BJ (cell line): Measurements from ENCODE around the gene CDKN2B-AS1. TPM values are rescaled to one million over a fixed set of nuclear protein-coding genes. Genes with fewer than 3 reads are reported as not detected.

Source experiments
- CTCF ChIA-PET: fragments of 350-600 bp; formaldehyde crosslinking; extraction: SDS; loops from one replicate; lab custom pipeline; 2021; ENCODE audit warnings: antibody characterized with exemption, inconsistent platforms; lab: Yijun Ruan, JAX
- POLR2A ChIA-PET: fragments of 300-600 bp; sonication (Branson Sonifier 250); formaldehyde crosslinking; extraction: SDS; loops from one replicate; lab custom pipeline; 2021; ENCODE audit warnings: antibody characterized with exemption; lab: Charles Lee
- DNase-seq: peaks from one replicate; pipeline ENCODE4 v3.0.0-alpha.2; 2011; ENCODE audit warnings: low read depth
- H3K27me3 ChIP-seq: 2 replicates; pipeline ENCODE4 v1.6.0; 2011; ENCODE audit warnings: low read length; ENCODE audit not compliant: control insufficient read depth, insufficient read depth
- H3K36me3 ChIP-seq: 2 replicates; pipeline ENCODE4 v1.5.1; 2011; ENCODE audit warnings: low read length; ENCODE audit not compliant: control insufficient read depth, insufficient read depth
- H3K4me3 ChIP-seq: 2 replicates; pipeline ENCODE4 v1.5.1; 2011; ENCODE audit warnings: low read depth, mild to moderate bottlenecking, control low read depth, low read length
- polyA plus RNA-seq: library from polyadenylated mRNA; depleted of rRNA; stranded (reverse); fragments of >200 nt; gene quantifications from 2 replicates; pipeline ENCODE4 v1.2.3, GENCODE V29; 2011
- TF ChIP-seq, protein P1 (sequence below): IDR thresholded peaks from 2 replicates; pipeline ENCODE4 v1.5.1; 2011; ENCODE audit warnings: low read depth, mild to moderate bottlenecking, control low read depth, inconsistent platforms, low read length, moderate library complexity; ENCODE audit not compliant: insufficient read depth

Gene CDKN2B-AS1
- polyA plus RNA-seq, 1 experiment = 0.59 TPM

DNA sequence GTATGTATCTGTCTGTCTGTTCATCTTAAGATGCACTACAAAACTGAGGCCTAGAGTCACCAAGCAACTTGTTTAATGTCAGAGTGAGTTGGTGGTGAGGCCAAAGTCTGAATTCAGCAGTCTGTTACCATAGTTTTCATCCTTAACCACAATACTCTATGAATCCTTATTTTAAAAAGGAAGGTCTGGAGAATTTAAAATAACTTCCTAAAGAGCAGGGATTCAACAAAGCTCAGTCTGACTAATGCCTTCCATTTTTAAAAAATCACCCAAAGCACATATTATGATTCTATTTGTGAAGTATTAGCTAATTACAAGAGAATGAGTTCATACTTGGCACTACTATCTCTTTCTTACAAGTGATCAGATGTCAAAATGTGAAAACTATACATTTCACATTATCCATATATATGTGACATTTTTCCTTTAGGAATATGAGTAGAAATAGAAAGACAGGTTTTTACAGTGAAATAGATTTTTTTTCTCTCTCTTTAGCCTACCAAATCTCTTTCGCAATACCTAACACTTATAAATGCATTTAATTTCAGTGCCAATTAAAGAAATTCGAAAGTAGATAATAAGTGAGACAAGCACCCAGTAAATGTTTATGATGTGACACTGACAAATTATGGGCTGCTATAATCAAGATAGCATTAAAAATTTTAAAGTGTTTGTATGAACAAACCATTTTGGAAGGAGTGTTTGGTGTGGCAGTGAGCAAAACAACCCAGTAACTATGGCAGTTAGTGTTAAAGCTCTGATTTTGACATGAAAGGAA is 116.8 kb downstream of the CDKN2B-AS1 start:
- no peaks in the 10 kb centered on the region for H3K36me3 ChIP-seq
- H3K4me3 ChIP-seq = no peak overlapping the region
- H3K27me3 ChIP-seq = no peaks in the 10 kb centered on the region
- TF ChIP-seq, protein P1, sequence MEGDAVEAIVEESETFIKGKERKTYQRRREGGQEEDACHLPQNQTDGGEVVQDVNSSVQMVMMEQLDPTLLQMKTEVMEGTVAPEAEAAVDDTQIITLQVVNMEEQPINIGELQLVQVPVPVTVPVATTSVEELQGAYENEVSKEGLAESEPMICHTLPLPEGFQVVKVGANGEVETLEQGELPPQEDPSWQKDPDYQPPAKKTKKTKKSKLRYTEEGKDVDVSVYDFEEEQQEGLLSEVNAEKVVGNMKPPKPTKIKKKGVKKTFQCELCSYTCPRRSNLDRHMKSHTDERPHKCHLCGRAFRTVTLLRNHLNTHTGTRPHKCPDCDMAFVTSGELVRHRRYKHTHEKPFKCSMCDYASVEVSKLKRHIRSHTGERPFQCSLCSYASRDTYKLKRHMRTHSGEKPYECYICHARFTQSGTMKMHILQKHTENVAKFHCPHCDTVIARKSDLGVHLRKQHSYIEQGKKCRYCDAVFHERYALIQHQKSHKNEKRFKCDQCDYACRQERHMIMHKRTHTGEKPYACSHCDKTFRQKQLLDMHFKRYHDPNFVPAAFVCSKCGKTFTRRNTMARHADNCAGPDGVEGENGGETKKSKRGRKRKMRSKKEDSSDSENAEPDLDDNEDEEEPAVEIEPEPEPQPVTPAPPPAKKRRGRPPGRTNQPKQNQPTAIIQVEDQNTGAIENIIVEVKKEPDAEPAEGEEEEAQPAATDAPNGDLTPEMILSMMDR = no peak
- CTCF ChIA-PET = interaction anchor here (0.6 to 1.5 kb wide), 4 partner anchors 103 to 298 kb away, joined by 3 to 5 read pairs (median 4); no protein-coding TSS in a partner anchor
- POLR2A ChIA-PET = no interaction called here
- no peak for DNase-seq

DNA sequence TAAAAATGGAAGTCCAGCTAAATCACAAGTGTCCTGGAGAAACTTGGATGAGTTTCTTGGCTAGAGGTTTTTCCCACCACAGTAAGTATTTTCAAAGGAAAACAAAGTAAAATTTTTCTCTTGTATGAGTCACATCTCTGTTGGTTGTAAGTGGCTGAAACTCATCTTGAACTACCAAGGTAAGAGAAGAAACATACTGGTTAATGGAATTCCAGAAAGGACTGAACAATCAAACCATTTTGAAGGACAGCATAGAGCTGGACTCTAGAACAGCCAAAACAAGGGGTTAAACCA is 117.3 kb downstream of the CDKN2B-AS1 start:
- TF ChIP-seq, protein P1 = no peak
- ChIA-PET POLR2A (no interaction called here), CTCF (interaction anchor here (1.1 to 1.5 kb wide), 3 partner anchors 104 to 298 kb away, joined by 3 to 4 read pairs (median 3); no protein-coding TSS in a partner anchor)
- DNase-seq = peak; percentile 66
- H3K4me3 ChIP-seq = no peak overlapping the region
- H3K27me3 ChIP-seq = no peaks in the 10 kb centered on the region
- H3K36me3 ChIP-seq = no peaks in the 10 kb centered on the region

DNA sequence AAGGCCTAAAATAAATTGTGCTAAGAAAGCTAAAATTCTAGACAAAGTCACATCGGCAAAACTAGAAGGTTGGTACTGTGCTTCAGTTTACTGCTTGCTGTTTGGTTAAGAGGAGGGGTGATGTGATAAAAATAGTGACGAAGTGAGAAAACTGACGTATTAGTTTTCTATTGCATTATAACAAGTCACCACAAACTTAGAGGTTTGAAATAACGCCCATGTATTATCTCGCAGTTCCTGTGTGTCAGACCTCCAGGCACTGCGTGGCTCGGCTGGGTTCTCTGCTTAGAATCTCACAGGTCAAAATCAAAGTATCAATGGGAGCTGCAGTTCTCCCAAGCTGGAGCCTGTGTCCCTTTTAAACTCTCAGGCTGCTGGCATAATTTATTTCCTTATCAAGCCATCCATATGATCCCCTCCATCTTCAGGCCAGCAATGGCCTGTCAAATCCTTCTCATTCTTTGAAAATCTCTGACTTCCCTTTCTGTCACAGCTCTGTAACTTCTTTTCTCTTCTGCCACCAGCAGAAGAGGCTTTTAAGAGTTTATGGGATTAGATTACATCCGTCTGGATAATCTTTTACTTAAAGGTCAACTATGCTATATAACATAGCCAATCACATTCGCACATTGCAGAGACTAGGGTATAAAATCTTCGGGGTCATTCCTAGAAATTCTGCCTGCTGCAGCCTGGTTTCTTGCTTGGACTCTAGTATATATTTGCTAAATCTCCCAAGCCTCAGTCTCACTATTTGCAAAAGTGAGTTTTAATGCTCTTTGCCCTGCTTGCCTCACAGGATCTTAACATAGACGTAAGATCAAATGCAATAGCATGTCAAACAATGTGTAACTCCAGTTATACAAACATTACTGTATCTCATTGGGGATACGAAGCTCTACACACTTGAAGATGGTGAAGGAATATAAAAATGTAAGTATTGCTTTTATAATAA is 118.6 kb downstream of the CDKN2B-AS1 start:
- H3K36me3 ChIP-seq = no peaks in the 10 kb centered on the region
- ChIA-PET POLR2A (no interaction called here), CTCF (no interaction called here)
- TF ChIP-seq, protein P1 = no peak
- no peak overlapping the region for H3K4me3 ChIP-seq
- DNase-seq = no peak
- H3K27me3 ChIP-seq = no peaks in the 10 kb centered on the region

DNA sequence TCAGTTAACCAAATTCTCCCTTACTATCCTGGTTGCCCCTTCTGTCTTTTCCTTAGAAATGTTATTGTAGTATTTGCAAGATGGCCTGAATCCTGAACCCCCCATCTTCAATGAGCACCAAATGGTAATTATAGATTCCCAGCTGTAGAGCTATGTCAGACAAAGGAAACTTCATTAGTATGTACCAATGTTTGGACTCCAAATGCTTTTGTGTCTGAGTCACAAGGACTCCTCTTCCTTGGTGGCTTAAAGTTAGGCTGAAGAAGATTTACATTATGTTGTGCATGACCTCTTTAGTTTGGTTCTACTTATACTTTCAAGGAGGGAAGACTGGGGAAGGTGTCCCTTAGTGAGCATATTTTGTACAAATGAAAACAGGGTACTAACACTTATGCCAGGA is 120.4 kb downstream of the CDKN2B-AS1 start:
- H3K4me3 ChIP-seq = no peak overlapping the region
- DNase-seq = no peak
- TF ChIP-seq, protein P1 = no peak
- no peaks in the 10 kb centered on the region for H3K36me3 ChIP-seq
- CTCF ChIA-PET = interaction anchor here (0.7 to 1.2 kb wide), 3 partner anchors 62 to 124 kb away, joined by 3 to 6 read pairs (median 3); partner anchors contain the start of gene CDKN2B
- POLR2A ChIA-PET = no interaction called here
- no peaks in the 10 kb centered on the region for H3K27me3 ChIP-seq

DNA sequence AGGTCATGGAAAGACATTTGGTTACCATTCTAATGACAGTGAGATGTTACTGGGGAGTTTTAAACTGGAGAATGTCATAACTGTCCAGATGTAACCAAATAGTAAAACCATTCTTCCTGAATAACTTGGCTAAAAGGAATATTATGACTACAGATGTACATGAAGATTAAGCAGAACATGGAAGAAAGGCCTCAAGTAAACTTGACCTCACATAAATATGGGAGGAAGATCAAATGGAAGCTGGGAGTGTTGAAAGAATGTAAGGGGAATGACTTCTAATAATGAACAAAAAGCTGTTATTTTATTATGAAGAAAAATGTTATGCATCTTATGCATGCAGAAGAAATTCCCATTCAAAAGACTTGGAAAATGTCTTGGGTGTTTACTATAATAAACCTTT is 122.2 kb downstream of the CDKN2B-AS1 start:
- CTCF ChIA-PET = interaction anchor here (0.6 to 4.4 kb wide), 7 partner anchors 14 to 304 kb away, joined by 3 to 48 read pairs (median 4); no protein-coding TSS in a partner anchor
- Histone ChIP-seq H3K27me3 (no peaks in the 10 kb centered on the region), H3K36me3 (no peaks in the 10 kb centered on the region), H3K4me3 (no peak overlapping the region)
- POLR2A ChIA-PET = interaction anchor here (0.6 to 1.3 kb wide), 2 partner anchors 25 to 108 kb away, joined by 3 to 15 read pairs; no protein-coding TSS in a partner anchor
- TF ChIP-seq, protein P1 = no peak
- DNase-seq = peak; percentile 48
